Small intestine (tissue), 7 donors: ENCODE results near the gene GNPAT. TPM values are rescaled to one million over a fixed set of nuclear protein-coding genes. Genes with fewer than 3 reads are reported as not detected.

ENCODE experiments used
- DNase-seq, 2 donors: peaks; one replicate each; pipeline versions ENCODE4 v3.0.0 to v3.0.0-alpha.2; 2013
- FAIRE-seq: peaks from 2 replicates; lab custom pipeline; 2012; peaks lifted over from hg19 to GRCh38; lab: Jason Lieb, UNC
- H3K27ac ChIP-seq, 3 donors: one replicate each; pipeline ENCODE4 v1.5.1; 2013; ENCODE audit warnings: low read length in 2 of 3, mild to moderate bottlenecking in 2 of 3, control low read depth in 1 of 3, inconsistent platforms in 1 of 3, low read depth in 1 of 3, moderate library complexity in 1 of 3
- H3K27me3 ChIP-seq, 3 donors: one replicate each; pipeline ENCODE4 v1.6.1; 2013; ENCODE audit warnings: low read length in 3 of 3, inconsistent platforms in 1 of 3; ENCODE audit not compliant: control insufficient read depth in 3 of 3, insufficient read depth in 3 of 3
- H3K36me3 ChIP-seq, 3 donors: one replicate each; pipeline ENCODE4 v1.6.1; 2013; ENCODE audit warnings: low read length in 3 of 3, inconsistent platforms in 1 of 3, low read depth in 1 of 3, mild to moderate bottlenecking in 1 of 3, moderate library complexity in 1 of 3; ENCODE audit not compliant: control insufficient read depth in 3 of 3, insufficient read depth in 2 of 3
- H3K4me1 ChIP-seq, 3 donors: one replicate each; pipeline ENCODE4 v1.6.1; 2013; ENCODE audit warnings: low read length in 2 of 3, inconsistent platforms in 1 of 3, low read depth in 1 of 3, mild to moderate bottlenecking in 1 of 3, moderate library complexity in 1 of 3; ENCODE audit not compliant: control insufficient read depth in 3 of 3, insufficient read depth in 2 of 3
- H3K4me3 ChIP-seq, 3 donors: one replicate each; pipeline ENCODE4 v1.5.1; 2013; ENCODE audit warnings: low read length in 3 of 3, control low read depth in 1 of 3, inconsistent platforms in 1 of 3, low read depth in 1 of 3, mild to moderate bottlenecking in 1 of 3, moderate library complexity in 1 of 3
- H3K9me3 ChIP-seq, 2 donors: one replicate each; pipeline ENCODE4 v1.6.1; 2013; ENCODE audit warnings: low read depth in 1 of 2, low read length in 1 of 2; ENCODE audit not compliant: control insufficient read depth in 2 of 2, insufficient read depth in 1 of 2
- WGBS, 3 donors: extraction: QIAGEN DNeasy Blood & Tissue Kit; methylation state at CpG; one replicate each; pipeline ENCODE4 v1.1.7; 2013; 5-methylcytosine and 5-hydroxymethylcytosine counted together
- polyA plus RNA-seq, 4 donors: library from polyadenylated mRNA; stranded (reverse) in 3 of 4; unstranded in 1 of 4; fragments of 200-250 nt in 3 of 4; fragments of 120-200 nt in 1 of 4; gene quantifications; one replicate each; pipeline versions ENCODE4 v1.2.1 to v1.2.3, GENCODE V29; 2013
- donor health status: healthy with polysubstance abuse.
- donor health status: control.
- donor health status: control.
- donor health status: Bipolar disorder and iron deficiency.
- donor health status: healthy.

GNPAT gene
- polyA plus RNA-seq, 4 donors: 43.4 to 69.4 (median 56.6) TPM

DNA sequence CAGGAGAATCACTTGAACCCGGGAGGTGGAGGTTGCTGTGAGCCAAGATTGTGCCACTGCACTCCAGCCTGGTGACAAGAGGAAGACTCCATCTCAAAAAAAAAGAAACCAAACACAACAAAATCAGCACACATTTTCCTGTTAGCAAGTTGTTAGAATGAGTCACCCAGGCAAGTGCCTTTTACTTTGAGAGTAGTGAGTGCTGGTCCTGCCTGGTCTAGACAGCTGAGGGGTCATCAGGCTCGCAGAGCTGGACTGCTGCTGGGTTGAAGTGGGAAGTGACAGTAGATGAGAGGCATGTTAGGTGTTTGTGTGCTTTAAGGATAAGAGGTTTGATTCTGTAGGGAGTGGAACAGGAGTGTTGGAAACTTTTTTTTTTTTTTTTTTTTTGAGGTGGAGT, 31.9 kb downstream of the GNPAT start:
- H3K27ac ChIP-seq: no peak overlapping the region
- no peak overlapping the region for H3K4me3 ChIP-seq
- FAIRE-seq: no peak
- DNase-seq: no peak
- H3K27me3 ChIP-seq: no peaks in the 10 kb centered on the region
- no peaks in the 10 kb centered on the region for H3K4me1 ChIP-seq
- no peaks in the 10 kb centered on the region for H3K9me3 ChIP-seq
- peaks cover 8 to 41% (median 40%) of the 10 kb centered on the region in 3 donors for H3K36me3 ChIP-seq
- 84 to 93% (median 90%) methylated on average over 2 of the region's 2 CpGs for WGBS, 3 donors

DNA sequence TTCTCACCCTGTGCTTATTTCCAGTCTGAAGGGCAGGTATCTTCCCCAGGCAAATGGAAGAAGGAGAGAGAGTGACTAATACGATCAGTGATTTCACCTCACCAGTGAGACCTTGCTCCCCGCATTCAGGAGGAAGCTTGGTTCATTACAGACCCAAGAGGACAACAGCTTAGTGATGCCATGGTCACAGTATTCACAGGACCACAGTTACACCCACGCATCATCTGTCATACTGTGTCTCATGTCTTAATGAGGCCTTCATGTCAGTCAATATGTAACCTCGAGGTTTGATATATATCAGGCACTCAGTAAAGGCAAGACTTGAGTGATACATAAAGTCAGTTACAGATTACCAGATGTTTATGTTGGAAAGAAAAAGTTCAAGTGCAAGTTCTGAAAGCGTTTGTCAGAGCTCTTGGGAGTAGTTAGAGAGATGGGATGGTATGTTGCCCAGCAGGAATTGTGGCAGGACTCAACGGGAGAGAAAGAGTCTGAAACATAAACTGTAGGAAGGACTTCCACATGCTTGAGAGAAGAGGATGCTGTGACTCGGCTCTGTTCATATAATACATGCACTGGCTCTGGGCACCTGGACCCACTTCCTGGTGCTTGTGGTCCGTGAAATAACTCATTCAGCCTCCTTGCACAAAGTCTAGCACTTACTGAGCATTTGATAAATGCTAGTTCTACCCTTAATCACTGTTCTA, 33.3 kb downstream of the GNPAT start:
- WGBS, 3 donors: 84 to 91% (median 88%) methylated on average over 8 of the region's 8 CpGs
- H3K36me3 ChIP-seq: peaks cover 8 to 45% (median 38%) of the 10 kb centered on the region in 3 donors

DNA sequence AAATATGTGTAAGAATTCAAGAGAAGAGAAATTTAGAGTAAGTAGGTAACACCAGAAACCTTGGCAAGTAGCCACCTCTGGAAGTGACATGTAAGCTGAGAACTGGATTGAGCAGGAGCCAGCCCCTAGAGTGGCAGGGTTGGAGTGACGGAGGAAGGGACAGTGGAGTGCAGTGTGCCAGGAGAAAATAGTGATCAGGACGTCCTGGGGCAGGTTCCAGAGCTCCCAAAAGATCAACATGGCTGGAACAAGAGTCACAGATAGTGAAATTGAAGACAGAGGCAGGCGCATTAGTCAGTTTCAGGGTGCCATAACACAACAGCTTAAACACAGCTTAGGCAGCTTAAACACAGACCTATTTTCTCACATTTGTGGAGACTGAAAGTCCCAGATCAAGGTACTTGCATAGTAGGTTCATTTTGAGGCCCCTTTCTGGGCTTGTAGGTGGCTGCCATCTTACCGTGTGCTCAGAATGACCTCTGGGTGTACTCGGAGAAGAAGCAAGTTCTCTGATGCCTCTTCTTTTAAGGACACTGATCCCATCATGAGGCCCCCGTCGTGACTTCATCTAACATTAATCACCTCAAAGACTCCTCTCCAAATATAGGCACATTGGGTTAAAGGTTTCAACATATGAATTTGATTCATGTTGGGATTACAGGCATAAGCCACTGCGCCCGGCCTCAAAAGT, 37.2 kb downstream of the GNPAT start:
- FAIRE-seq: no peak
- 93 to 95% (median 94%) methylated on average over 9 of the region's 9 CpGs for WGBS, 3 donors
- no peaks in the 10 kb centered on the region for H3K27me3 ChIP-seq
- H3K36me3 ChIP-seq: peaks cover 8 to 26% (median 20%) of the 10 kb centered on the region in 3 donors
- H3K9me3 ChIP-seq: no peaks in the 10 kb centered on the region
- H3K27ac ChIP-seq: no peak overlapping the region
- DNase-seq: no peak
- H3K4me3 ChIP-seq: no peak overlapping the region
- no peaks in the 10 kb centered on the region for H3K4me1 ChIP-seq

More for the DNA sequence above, 33.3 kb downstream of the GNPAT start:
- Histone ChIP-seq H3K27me3 (no peaks in the 10 kb centered on the region), H3K9me3 (no peaks in the 10 kb centered on the region), H3K4me3 (no peak overlapping the region), H3K4me1 (no peaks in the 10 kb centered on the region), H3K27ac (no peak overlapping the region)
- DNase-seq: no peak
- FAIRE-seq: no peak

DNA sequence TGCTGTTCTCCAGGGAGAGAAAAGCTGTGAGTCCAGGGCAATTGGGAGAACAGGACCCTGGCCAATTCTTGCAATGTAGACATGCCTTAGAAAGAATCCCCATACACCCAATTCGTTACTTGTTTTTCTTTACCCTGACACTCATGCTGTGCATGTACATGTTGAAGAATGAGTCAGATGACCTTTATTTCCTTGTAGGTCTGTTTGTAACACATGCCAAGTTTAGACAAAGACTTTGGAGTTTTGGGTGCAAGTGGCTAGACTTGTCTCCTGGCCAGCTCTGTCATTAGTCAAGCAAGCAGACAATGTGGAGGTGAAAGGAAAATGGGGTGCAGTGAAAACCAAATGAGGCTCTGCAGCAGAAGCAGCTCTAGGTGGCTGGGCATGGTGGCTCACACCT, 38.1 kb downstream of the GNPAT start:
- FAIRE-seq (no peak), DNase-seq (peak in 1 of 2 donors; percentile 29)
- H3K27ac ChIP-seq: no peak overlapping the region
- peaks cover 8 to 20% (median 19%) of the 10 kb centered on the region in 3 donors for H3K36me3 ChIP-seq
- H3K4me3 ChIP-seq: no peak overlapping the region
- H3K9me3 ChIP-seq: no peaks in the 10 kb centered on the region
- WGBS, 3 donors: 44 to 77% (median 68%) methylated on average over 1 of the region's 1 CpG
- H3K4me1 ChIP-seq: no peaks in the 10 kb centered on the region
- H3K27me3 ChIP-seq: no peaks in the 10 kb centered on the region

DNA sequence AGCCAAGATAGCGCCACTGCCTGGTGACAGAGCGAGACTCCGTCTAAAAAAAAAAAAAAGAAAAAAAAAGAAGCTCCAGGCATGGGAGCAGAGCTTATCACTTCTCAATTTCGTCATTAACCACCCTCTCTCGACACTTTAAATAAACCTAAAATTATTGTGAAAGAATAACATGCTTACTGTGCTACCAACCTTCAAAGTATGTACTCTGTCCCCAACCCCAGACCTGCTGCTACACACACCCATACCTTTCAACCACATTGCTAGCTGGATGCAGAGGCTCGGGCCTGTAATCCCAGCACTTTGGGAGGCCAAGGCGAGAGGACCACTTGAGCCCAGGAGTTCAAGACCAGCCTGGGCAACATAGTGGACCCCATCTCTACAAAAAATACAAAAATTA, 38.7 kb downstream of the GNPAT start:
- Histone ChIP-seq H3K4me1 (no peaks in the 10 kb centered on the region), H3K27ac (no peak overlapping the region), H3K9me3 (no peaks in the 10 kb centered on the region), H3K36me3 (peaks cover 5 to 17% (median 14%) of the 10 kb centered on the region in 3 donors), H3K4me3 (no peak overlapping the region), H3K27me3 (no peaks in the 10 kb centered on the region)
- WGBS, 3 donors: 91 to 95% (median 94%) methylated on average over 7 of the region's 7 CpGs
- FAIRE-seq (no peak), DNase-seq (no peak)

DNA sequence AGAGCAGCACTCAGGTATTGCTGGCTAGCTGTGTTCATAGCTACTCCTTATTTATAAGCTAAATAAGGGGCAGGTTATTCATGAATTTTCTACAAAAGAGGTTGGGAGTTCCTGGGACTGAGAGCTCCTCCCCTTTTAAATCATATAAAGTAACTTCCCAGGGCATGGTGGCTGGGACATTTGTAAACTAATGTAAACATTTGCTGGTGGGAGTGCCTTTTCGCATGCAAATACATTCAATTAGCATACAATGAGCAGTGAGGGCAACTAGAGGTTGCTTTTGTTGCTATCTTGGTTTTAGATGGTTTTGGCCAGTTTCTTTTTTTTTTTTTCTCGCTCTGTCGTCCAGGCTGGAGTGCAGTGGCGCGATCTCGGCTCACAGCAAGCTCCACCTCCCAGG, 43.4 kb downstream of the GNPAT start:
- DNase-seq (no peak), FAIRE-seq (no peak)
- Histone ChIP-seq H3K4me1 (no peaks in the 10 kb centered on the region), H3K27ac (no peak overlapping the region), H3K9me3 (no peaks in the 10 kb centered on the region), H3K36me3 (no peaks in the 10 kb centered on the region), H3K27me3 (no peaks in the 10 kb centered on the region), H3K4me3 (no peak overlapping the region)
- 96 to 99% (median 98%) methylated on average over 6 of the region's 6 CpGs for WGBS, 3 donors

DNA sequence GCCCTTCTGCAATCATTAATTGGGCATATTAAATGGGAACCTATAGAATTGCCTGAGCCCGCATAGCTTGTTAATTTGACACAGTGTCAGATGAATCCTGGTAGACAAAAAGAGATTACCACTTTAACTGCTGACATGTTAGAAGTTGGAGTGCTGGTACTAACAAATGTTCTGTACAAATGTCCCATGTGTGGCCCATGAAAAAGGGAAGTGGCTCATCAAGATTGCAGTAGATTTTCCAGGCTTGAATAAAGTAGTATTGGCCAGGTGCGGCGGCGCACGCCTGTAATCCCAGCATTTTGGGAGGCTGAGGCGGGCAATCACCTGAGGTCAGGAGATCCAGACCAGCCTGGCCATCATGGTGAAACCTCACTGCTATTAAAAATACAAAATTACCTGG, 45.6 kb downstream of the GNPAT start:
- H3K4me1 ChIP-seq: no peaks in the 10 kb centered on the region
- no peaks in the 10 kb centered on the region for H3K36me3 ChIP-seq
- no peak for FAIRE-seq
- DNase-seq: no peak
- H3K4me3 ChIP-seq: no peak overlapping the region
- H3K27me3 ChIP-seq: no peaks in the 10 kb centered on the region
- no peaks in the 10 kb centered on the region for H3K9me3 ChIP-seq
- 95 to 98% (median 98%) methylated on average over 6 of the region's 6 CpGs for WGBS, 3 donors
- H3K27ac ChIP-seq: no peak overlapping the region

DNA sequence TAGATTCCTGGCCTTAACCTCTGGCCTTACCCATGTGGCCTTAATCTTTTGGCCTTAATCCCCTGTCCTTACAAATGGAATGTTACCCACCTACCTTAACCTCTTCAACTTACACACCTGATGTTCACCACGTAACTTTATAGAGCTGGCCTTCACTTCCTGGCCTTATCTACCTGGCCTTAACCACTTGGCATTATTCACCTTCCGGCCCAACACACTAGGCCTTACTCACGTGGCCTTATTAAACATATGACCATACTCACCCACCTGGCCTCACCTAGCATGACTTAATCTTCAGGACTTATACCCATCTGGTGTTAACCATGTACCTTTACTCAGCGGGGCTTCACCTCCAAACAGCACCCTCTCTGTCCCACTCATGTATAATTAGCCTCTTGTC, 54.9 kb downstream of the GNPAT start:
- WGBS, 3 donors: 83 to 95% (median 92%) methylated on average over 4 of the region's 4 CpGs
- DNase-seq (no peak), FAIRE-seq (no peak)
- H3K27me3 ChIP-seq: no peaks in the 10 kb centered on the region
- H3K9me3 ChIP-seq: no peaks in the 10 kb centered on the region
- H3K36me3 ChIP-seq: no peaks in the 10 kb centered on the region
- H3K27ac ChIP-seq: no peak overlapping the region
- H3K4me1 ChIP-seq: no peaks in the 10 kb centered on the region
- H3K4me3 ChIP-seq: no peak overlapping the region
